ENCODE data around the gene FHL1. TPM values are rescaled to one million over a fixed set of nuclear protein-coding genes. Genes with fewer than 3 reads are reported as not detected.

Gene FHL1
- polyA plus RNA-seq, 1 of the 3 experiments (the other 2 are of a cell fraction) = 57.8 TPM

- H3K27ac ChIP-seq (ENCODE audit: low read depth in 2 of 2, low read length in 1 of 2) = peak overlapping the region in 1 of 2 experiments; percentile 49; a peak in 2 of 4 replicates
Observed at GRCh38 chrX:136192839-136193414, 45.6 kb downstream of the FHL1 start.

GRCh38 chrX:136193771-136194170, 46.4 kb downstream of the FHL1 start:
- Histone ChIP-seq H3K27me3 (ENCODE audit: insufficient read depth) (no peaks in the 10 kb centered on the region), H3K9me3 (no peaks in the 10 kb centered on the region), H3K36me3 (replicated peaks in 1 of 2; ENCODE audit: control insufficient read depth in 1 of 2, insufficient read depth in 2 of 2, low read length in 1 of 2) (no peaks in the 10 kb centered on the region), H3K4me1 (ENCODE audit: control insufficient read depth in 1 of 2, insufficient read depth in 2 of 2, low read depth in 1 of 2, low read length in 1 of 2) (peaks cover 0 to 2% of the 10 kb centered on the region in 2 experiments; a peak in 1 of 4 replicates), H2AFZ (ENCODE audit: low read depth) (no peak overlapping the region), H3K27ac (ENCODE audit: low read depth in 2 of 2, low read length in 1 of 2) (no peak overlapping the region), H3K4me2 (no peak overlapping the region), H3K79me2 (ENCODE audit: insufficient read depth) (no peaks in the 10 kb centered on the region), H4K20me1 (ENCODE audit: insufficient read depth) (no peaks in the 10 kb centered on the region), H3K4me3 (ENCODE audit: low read depth in 2 of 2, low read length in 1 of 2) (no peak overlapping the region), H3K9me2 (no peaks in the 10 kb centered on the region), H3K9ac (no peak overlapping the region), H3F3A (replicated peaks; ENCODE audit: insufficient read depth) (no peaks in the 10 kb centered on the region)
- POLR2A ChIA-PET = no interaction called here
- DNase-seq = no peak
- WGBS (ENCODE audit: low lambda C conversion rate) = 56% methylated on average over 4 of the region's 4 CpGs
- CTCF ChIA-PET = interaction anchor here (1.4 kb wide), 1 partner anchor 166 kb away, joined by 3 read pairs; no protein-coding TSS in a partner anchor
- TF ChIP-seq FOXJ3 (CRISPR knock-in tag; IDR thresholded peaks at IDR 0.05) (no peak), CHD2 (IDR thresholded peaks at IDR 0.05; ENCODE audit: low read length, partially characterized antibody) (no peak), RXRA (IDR thresholded peaks at IDR 0.05; ENCODE audit: borderline replicate concordance, low read depth) (no peak), GATA2 (CRISPR knock-in tag; IDR thresholded peaks at IDR 0.05) (no peak), REST (IDR thresholded peaks at IDR 0.05; ENCODE audit: low read depth, low read length) (no peak), JUND (IDR thresholded peaks at IDR 0.05) (no peak), GABPA (IDR thresholded peaks at IDR 0.05; ENCODE audit: low read depth) (no peak), RAD21 (IDR thresholded peaks at IDR 0.05; ENCODE audit: low read length) (no peak), RCOR1 (IDR thresholded peaks at IDR 0.05; ENCODE audit: low read length) (no peak), USF2 (IDR thresholded peaks at IDR 0.05; ENCODE audit: borderline replicate concordance, low read depth, low read length) (no peak), RFX5 (IDR thresholded peaks at IDR 0.05; ENCODE audit: low read length) (no peak), SIN3A (IDR thresholded peaks at IDR 0.05; ENCODE audit: borderline replicate concordance, low read depth, low read length) (no peak), FOXM1 (IDR thresholded peaks at IDR 0.05; ENCODE audit: low read depth) (no peak)

More at GRCh38 chrX:136192839-136193414, 45.6 kb downstream of the FHL1 start:
- ChIA-PET CTCF (interaction anchor here (1.4 kb wide), 1 partner anchor 165 kb away, joined by 3 read pairs; no protein-coding TSS in a partner anchor), POLR2A (interaction anchor here (0.6 kb wide), 1 partner anchor 219 kb away, joined by 4 read pairs; the partner anchor contains the start of gene MMGT1)
- Histone ChIP-seq H3F3A (replicated peaks; ENCODE audit: insufficient read depth) (no peaks in the 10 kb centered on the region), H3K27me3 (ENCODE audit: insufficient read depth) (no peaks in the 10 kb centered on the region), H3K4me2 (peak overlapping the region; percentile 22; the same call in 1 of the 2 replicates), H2AFZ (ENCODE audit: low read depth) (no peak overlapping the region), H3K79me2 (ENCODE audit: insufficient read depth) (no peaks in the 10 kb centered on the region), H3K4me1 (ENCODE audit: control insufficient read depth in 1 of 2, insufficient read depth in 2 of 2, low read depth in 1 of 2, low read length in 1 of 2) (peaks cover 0 to 2% of the 10 kb centered on the region in 2 experiments; a peak in 1 of 4 replicates), H3K36me3 (replicated peaks in 1 of 2; ENCODE audit: control insufficient read depth in 1 of 2, insufficient read depth in 2 of 2, low read length in 1 of 2) (no peaks in the 10 kb centered on the region), H3K9me3 (no peaks in the 10 kb centered on the region), H3K9ac (no peak overlapping the region), H3K9me2 (no peaks in the 10 kb centered on the region), H3K4me3 (ENCODE audit: low read depth in 2 of 2, low read length in 1 of 2) (no peak overlapping the region), H4K20me1 (ENCODE audit: insufficient read depth) (no peaks in the 10 kb centered on the region)
- 28% methylated on average over 3 of the region's 3 CpGs for WGBS (ENCODE audit: low lambda C conversion rate)
- DNase-seq = no peak
- TF ChIP-seq FOSL2 (IDR thresholded peaks at IDR 0.05; ENCODE audit: borderline replicate concordance, low read depth) (peak; percentile 1; the same call in 1 of the 2 replicates), TCF12 (IDR thresholded peaks at IDR 0.05) (no peak), GATA2 (CRISPR knock-in tag; IDR thresholded peaks at IDR 0.05) (no peak), USF2 (IDR thresholded peaks at IDR 0.05; ENCODE audit: borderline replicate concordance, low read depth, low read length) (no peak), YY1 (IDR thresholded peaks at IDR 0.05; ENCODE audit: low read depth) (no peak), PBX3 (IDR thresholded peaks at IDR 0.05) (0 out of 2 replicates have a peak, but pooled peaks have one; percentile 3)
